Kidney (tissue), 14 donors: ENCODE measurements around the gene ALDH16A1. TPM values are rescaled to one million over a fixed set of nuclear protein-coding genes. Genes with fewer than 3 reads are reported as not detected.

Experiments used
- DNase-seq, 5 donors: peaks; one replicate each; pipeline ENCODE4 v3.0.0-alpha.2; 2013 to 2020
- FAIRE-seq: peaks from 2 replicates; lab custom pipeline; 2012; peaks lifted over from hg19 to GRCh38; lab: Jason Lieb, UNC
- H3K27ac ChIP-seq, 2 donors: one replicate each; pipeline ENCODE4 v1.7.0; 2013; ENCODE audit warnings: low read depth in 2 of 2, low read length in 2 of 2, inconsistent platforms in 1 of 2
- H3K27me3 ChIP-seq: one replicate; pipeline ENCODE4 v1.7.1; 2013; ENCODE audit warnings: low read length, inconsistent platforms; ENCODE audit not compliant: control insufficient read depth, insufficient read depth
- H3K36me3 ChIP-seq, 3 donors: one replicate each; pipeline versions ENCODE4 v1.7.0 to v1.7.1; 2013; ENCODE audit warnings: low read length in 3 of 3, control low read depth in 1 of 3, inconsistent platforms in 1 of 3; ENCODE audit not compliant: insufficient read depth in 3 of 3, control insufficient read depth in 2 of 3
- H3K4me1 ChIP-seq, 3 donors: one replicate each; pipeline versions ENCODE4 v1.7.0 to v1.7.1; 2013; ENCODE audit warnings: low read length in 3 of 3, inconsistent platforms in 1 of 3, low read depth in 1 of 3; ENCODE audit not compliant: control insufficient read depth in 2 of 3, insufficient read depth in 2 of 3
- H3K4me3 ChIP-seq, 3 donors: one replicate each; pipeline versions ENCODE4 v1.7.0 to v1.8.1; 2013; ENCODE audit warnings: low read length in 3 of 3, control low read depth in 1 of 3, inconsistent platforms in 1 of 3
- H3K9ac ChIP-seq, 3 donors: one replicate each; pipeline versions ENCODE4 v1.7.0 to v1.7.1; 2013; ENCODE audit warnings: low read length in 3 of 3, control low read depth in 1 of 3, inconsistent platforms in 1 of 3
- H3K9me3 ChIP-seq, 3 donors: one replicate each; pipeline versions ENCODE4 v1.7.0 to v1.7.1; 2013; ENCODE audit warnings: low read length in 3 of 3, control low read depth in 1 of 3, inconsistent platforms in 1 of 3; ENCODE audit not compliant: control insufficient read depth in 2 of 3, insufficient read depth in 1 of 3
- CTCF ChIP-seq: IDR thresholded peaks from 3 replicates; pipeline ENCODE4 v1.5.1; 2012; ENCODE audit warnings: mild to moderate bottlenecking, moderate library complexity, borderline replicate concordance; ENCODE audit not compliant: insufficient read depth; ENCODE audit errors: extremely low read depth
- intact Hi-C: fragments of 100-400 bp; cut with DNase I; formaldehyde crosslinking; loops from one replicate; pipeline ENCODE4 v1.11.1; 2022
- polyA plus RNA-seq: library from polyadenylated mRNA; stranded (reverse); fragments of 350-450 nt; fragmentation: Illumina TruSeq; extraction: RNeasy Lipid Tissue Mini Kit (QIAGEN cat#74804); gene quantifications from one replicate; pipeline ENCODE4 v1.2.3, GENCODE V29; 2014; ENCODE audit warnings: low read depth, low replicate concordance; ENCODE audit not compliant: insufficient read depth
- total RNA-seq: library from RNA; stranded (reverse); fragmentation: NEBNext Ultra II Directional; extraction: Animal tissue kit (Norgen Biotek cat#: 25700); gene quantifications from one replicate; pipeline ENCODE4 v1.2.1, GENCODE V29; 2021
- donor health status: control.
- donor health status: control.
- donor health status: control.
- donor health status: control.
- donor health status: control.
- donor health status: DM: yes; HTN: yes; CAD: no.
- donor health status: Normal renal cell carcinoma (clear cell type).

Gene ALDH16A1
- total and polyA plus RNA-seq, 2 donors from 2014 or later, result 26.8 to 31.8 TPM

- Histone ChIP-seq H3K4me1 (peaks cover 0 to 9% (median 0%) of the 10 kb centered on the region in 3 donors), H3K27me3 (no peaks in the 10 kb centered on the region), H3K27ac (peak within 1 kb of the TSS; percentile 76 to 88), H3K9ac (peak within 1 kb of the TSS in 2 of 3 donors; percentile 60 to 86), H3K4me3 (peak within 1 kb of the TSS; percentile 39 to 75 (median 42)), H3K9me3 (no peaks in the 10 kb centered on the region), H3K36me3 (no peaks in the 10 kb centered on the region)
- no peak for FAIRE-seq
- peak; percentile 89 for TF ChIP-seq CTCF
- intact Hi-C loops, result no loop called here
- peak; percentile 71 to 91 (median 84) for DNase-seq
These were observed 21.0 kb downstream of the ALDH16A1 start, which contains the start of gene FLT3LG for GRCh38 chr19:49473868-49474541. TSS of gene FLT3LG (plus strand) at chr19:49474215. CDS start at chr19:49474640, 425 bp downstream.

GRCh38 chr19:49474542-49474924, 21.5 kb downstream of the ALDH16A1 start:
- no peak for FAIRE-seq

DNA sequence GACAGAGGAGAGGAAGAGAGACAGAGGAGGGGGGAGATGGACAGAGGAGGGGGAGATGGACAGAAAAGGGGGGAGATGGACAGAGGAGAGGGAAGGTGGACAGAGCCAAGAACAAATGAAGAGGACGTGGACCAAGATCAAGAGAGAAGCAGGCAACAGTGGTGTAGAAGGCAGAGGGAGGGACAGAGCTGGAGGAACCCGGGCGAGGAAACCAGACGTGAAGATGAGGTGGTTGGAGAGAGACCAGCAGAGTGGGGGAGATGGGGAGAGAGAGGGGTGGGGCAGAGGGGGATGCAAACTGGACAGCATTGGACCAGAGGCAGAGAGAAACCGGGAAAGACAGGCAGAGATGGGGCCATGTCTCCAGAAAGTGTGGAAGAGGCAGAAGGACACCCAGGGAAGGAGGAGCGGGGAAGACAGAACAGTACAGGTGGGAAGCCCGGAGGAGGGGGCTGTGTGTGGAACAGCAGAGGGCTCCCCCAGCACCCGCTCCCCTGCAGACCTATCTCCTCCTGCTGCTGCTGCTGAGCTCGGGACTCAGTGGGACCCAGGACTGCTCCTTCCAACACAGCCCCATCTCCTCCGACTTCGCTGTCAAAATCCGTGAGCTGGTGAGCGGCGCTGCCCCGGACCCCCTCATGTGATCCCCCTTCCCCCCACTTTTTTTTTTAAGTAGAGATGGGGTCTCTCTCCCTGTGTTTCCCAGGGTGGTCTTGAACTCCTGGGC, 22.3 kb downstream of the ALDH16A1 start:
- no peak overlapping the region for H3K4me3 ChIP-seq

More at GRCh38 chr19:49474542-49474924, 21.5 kb downstream of the ALDH16A1 start:
- Histone ChIP-seq H3K4me3 (peak overlapping the region in 2 of 3 donors; percentile 39 to 75), H3K27ac (peak overlapping the region; percentile 76 to 88), H3K36me3 (no peaks in the 10 kb centered on the region), H3K9ac (peak overlapping the region in 2 of 3 donors; percentile 60 to 86), H3K9me3 (no peaks in the 10 kb centered on the region), H3K27me3 (no peaks in the 10 kb centered on the region), H3K4me1 (peaks cover 0 to 9% (median 0%) of the 10 kb centered on the region in 3 donors)
- DNase-seq, result peak in 1 of 5 donors; percentile 13
- intact Hi-C loops, result no loop called here
- TF ChIP-seq CTCF, result no peak

More for the DNA sequence above, 22.3 kb downstream of the ALDH16A1 start:
- FAIRE-seq (no peak), DNase-seq (peak in 1 of 5 donors; percentile 10)
- intact Hi-C loops, result no loop called here
- peaks cover 0 to 9% (median 0%) of the 10 kb centered on the region in 3 donors for H3K4me1 ChIP-seq
- peak overlapping the region in 1 of 3 donors; percentile 86 for H3K9ac ChIP-seq
- H3K27ac ChIP-seq, result no peak overlapping the region
- H3K36me3 ChIP-seq, result no peaks in the 10 kb centered on the region
- H3K9me3 ChIP-seq, result no peaks in the 10 kb centered on the region
- TF ChIP-seq CTCF, result no peak
- H3K27me3 ChIP-seq, result no peaks in the 10 kb centered on the region
